Keratinocyte (primary cell): Measurements from ENCODE around the gene PLPP1. TPM values are rescaled to one million over a fixed set of nuclear protein-coding genes. Genes with fewer than 3 reads are reported as not detected.

Source experiments
- DNase-seq: peaks from one replicate; pipeline ENCODE4 v3.0.0-alpha.2; 2011; ENCODE audit warnings: low read depth, missing footprints, low spot score
- FAIRE-seq: peaks from 2 replicates; lab custom pipeline; 2011; peaks lifted over from hg19 to GRCh38; lab: Jason Lieb, UNC
- H2AFZ ChIP-seq: 2 replicates; pipeline ENCODE4 v1.6.0; 2012; ENCODE audit warnings: low read length, control low read depth, inconsistent platforms; ENCODE audit not compliant: control insufficient read depth
- H3K27ac ChIP-seq: 2 replicates; pipeline ENCODE4 v1.5.1; 2011; ENCODE audit warnings: low read length; ENCODE audit not compliant: control insufficient read depth, insufficient read depth
- H3K27me3 ChIP-seq: 3 replicates; pipeline ENCODE4 v1.6.0; 2011; ENCODE audit warnings: low read length; ENCODE audit not compliant: control insufficient read depth, insufficient read depth; ENCODE audit errors: extremely low read depth
- H3K36me3 ChIP-seq, 2 experiments: 2 replicates in 1 of 2; 3 replicates in 1 of 2; pipeline ENCODE4 v1.5.1; 2011; ENCODE audit warnings: low read length in 2 of 2, mild to moderate bottlenecking in 1 of 2; ENCODE audit not compliant: control insufficient read depth in 2 of 2, insufficient read depth in 2 of 2; ENCODE audit errors: extremely low read depth in 1 of 2
- H3K4me1 ChIP-seq: 3 replicates; pipeline ENCODE4 v1.5.1; 2011; ENCODE audit warnings: low read length; ENCODE audit not compliant: control insufficient read depth, insufficient read depth; ENCODE audit errors: extremely low read depth
- H3K4me2 ChIP-seq: 3 replicates; pipeline ENCODE4 v1.6.0; 2011; ENCODE audit warnings: low read depth, low read length; ENCODE audit not compliant: control insufficient read depth, insufficient read depth; ENCODE audit errors: extremely low read depth
- H3K4me3 ChIP-seq, 3 experiments: fragments of 200-600 bp in 1 of 3; sonication (generic) in 1 of 3; 2 replicates in 2 of 3; 3 replicates in 1 of 3; pipeline ENCODE4 v1.5.1; 2011 to 2016; ENCODE audit warnings: low read length in 3 of 3, mild to moderate bottlenecking in 3 of 3, control low read depth in 2 of 3, inconsistent platforms in 1 of 3, low read depth in 1 of 3, mixed read lengths in 1 of 3, mixed run types in 1 of 3, moderate library complexity in 1 of 3; ENCODE audit not compliant: control insufficient read depth in 2 of 3, insufficient read depth in 2 of 3; ENCODE audit errors: extremely low read depth in 1 of 3
- H3K79me2 ChIP-seq: 2 replicates; pipeline ENCODE4 v1.6.0; 2012; ENCODE audit warnings: low read length; ENCODE audit not compliant: control insufficient read depth, insufficient read depth
- H3K9ac ChIP-seq: 3 replicates; pipeline ENCODE4 v1.6.0; 2011; ENCODE audit warnings: low read length; ENCODE audit not compliant: control insufficient read depth, insufficient read depth; ENCODE audit errors: extremely low read depth
- H3K9me1 ChIP-seq: 3 replicates; pipeline ENCODE4 v1.6.0; 2011; ENCODE audit warnings: low read length; ENCODE audit not compliant: control insufficient read depth, insufficient read depth; ENCODE audit errors: extremely low read depth
- H3K9me3 ChIP-seq: 2 replicates; pipeline ENCODE4 v1.5.1; 2012; ENCODE audit warnings: low read depth, low read length; ENCODE audit not compliant: control insufficient read depth
- H4K20me1 ChIP-seq: 3 replicates; pipeline ENCODE4 v1.6.0; 2011; ENCODE audit warnings: low read length; ENCODE audit not compliant: control insufficient read depth, insufficient read depth; ENCODE audit errors: extremely low read depth
- EZH2 ChIP-seq: IDR thresholded peaks from one replicate; pipeline ENCODE4 v1.6.1; 2012; ENCODE audit warnings: inconsistent platforms, mild to moderate bottlenecking, low read length, moderate library complexity
- dilution Hi-C: fragments of 300-500 bp; cut with MboI; formaldehyde crosslinking; loops from one replicate; pipeline ENCODE4 v1.7.0; 2020; ENCODE audit warnings: low sequenced_read_pairs; ENCODE audit not compliant: extremely low pct_ligation_motif_present
- polyA plus RNA-seq, 5 experiments: library from polyadenylated mRNA; depleted of rRNA in 3 of 5; stranded (reverse) in 3 of 5; stranded (forward) in 1 of 5; unstranded in 1 of 5; fragments of >200 nt; gene quantifications; 1 replicate in 1 of 5; 2 replicates in 3 of 5; 3 replicates in 1 of 5; pipeline versions ENCODE4 v1.2.1 to v1.2.3, GENCODE V29; 2011 to 2012; ENCODE audit warnings: missing spikeins in 2 of 5, low read depth in 1 of 5, low replicate concordance in 1 of 5
- TF ChIP-seq, protein P1 (sequence below), 3 experiments: IDR thresholded peaks in 1 of 3; conservative IDR thresholded peaks in 1 of 3; optimal IDR thresholded peaks in 1 of 3; 2 replicates in 2 of 3; 3 replicates in 1 of 3; pipeline versions ENCODE3 to v1.5.1; 2011; ENCODE audit warnings: low read length in 3 of 3, mild to moderate bottlenecking in 3 of 3, moderate library complexity in 2 of 3, control low read depth in 1 of 3, inconsistent platforms in 1 of 3; ENCODE audit not compliant: insufficient read depth in 2 of 3; ENCODE audit errors: extremely low read depth in 1 of 3

PLPP1 gene
- polyA plus RNA-seq, 1 donor (not counting 4 experiments of a cell fraction or from before 2014, with no cell fraction given): 13.2 TPM

DNA sequence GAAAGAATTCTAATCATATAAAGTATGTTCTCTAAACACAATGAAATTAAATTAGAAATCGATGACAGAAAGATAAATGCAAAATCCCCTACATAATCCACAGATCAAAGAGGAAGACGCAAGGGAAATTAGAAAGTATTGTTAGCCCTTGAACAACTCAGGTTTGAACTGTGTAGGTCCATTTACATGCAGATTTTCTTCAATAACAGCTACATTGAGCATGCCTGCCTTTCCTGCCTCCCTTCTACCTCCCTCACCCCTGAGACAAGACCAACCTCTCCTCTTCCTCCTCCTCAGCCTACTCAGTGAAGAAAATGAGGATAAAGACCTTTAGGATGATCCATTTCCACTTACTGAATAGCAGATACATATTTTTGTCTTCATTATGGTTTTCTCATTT is 75.2 kb downstream of the PLPP1 start:
- H2AFZ ChIP-seq: no peak overlapping the region
- no peak for FAIRE-seq
- H3K27ac ChIP-seq: no peak overlapping the region
- TF ChIP-seq, protein P1, sequence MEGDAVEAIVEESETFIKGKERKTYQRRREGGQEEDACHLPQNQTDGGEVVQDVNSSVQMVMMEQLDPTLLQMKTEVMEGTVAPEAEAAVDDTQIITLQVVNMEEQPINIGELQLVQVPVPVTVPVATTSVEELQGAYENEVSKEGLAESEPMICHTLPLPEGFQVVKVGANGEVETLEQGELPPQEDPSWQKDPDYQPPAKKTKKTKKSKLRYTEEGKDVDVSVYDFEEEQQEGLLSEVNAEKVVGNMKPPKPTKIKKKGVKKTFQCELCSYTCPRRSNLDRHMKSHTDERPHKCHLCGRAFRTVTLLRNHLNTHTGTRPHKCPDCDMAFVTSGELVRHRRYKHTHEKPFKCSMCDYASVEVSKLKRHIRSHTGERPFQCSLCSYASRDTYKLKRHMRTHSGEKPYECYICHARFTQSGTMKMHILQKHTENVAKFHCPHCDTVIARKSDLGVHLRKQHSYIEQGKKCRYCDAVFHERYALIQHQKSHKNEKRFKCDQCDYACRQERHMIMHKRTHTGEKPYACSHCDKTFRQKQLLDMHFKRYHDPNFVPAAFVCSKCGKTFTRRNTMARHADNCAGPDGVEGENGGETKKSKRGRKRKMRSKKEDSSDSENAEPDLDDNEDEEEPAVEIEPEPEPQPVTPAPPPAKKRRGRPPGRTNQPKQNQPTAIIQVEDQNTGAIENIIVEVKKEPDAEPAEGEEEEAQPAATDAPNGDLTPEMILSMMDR (optimal IDR thresholded peaks at IDR 0.05 in 1 of 3, IDR thresholded peaks at IDR 0.05 in 1 of 3, conservative IDR thresholded peaks at IDR 0.05 in 1 of 3; ENCODE audit: extremely low read depth in 1 of 3, insufficient read depth in 2 of 3, low read length in 3 of 3): no peak
- TF ChIP-seq EZH2: no peak
- no peaks in the 10 kb centered on the region for H3K36me3 ChIP-seq
- H3K4me2 ChIP-seq: no peak overlapping the region
- no peak for DNase-seq
- no peaks in the 10 kb centered on the region for H4K20me1 ChIP-seq
- dilution Hi-C loops: no loop called here
- H3K9me1 ChIP-seq: no peaks in the 10 kb centered on the region
- no peaks in the 10 kb centered on the region for H3K4me1 ChIP-seq
- no peaks in the 10 kb centered on the region for H3K9me3 ChIP-seq
- H3K9ac ChIP-seq: no peak overlapping the region
- no peaks in the 10 kb centered on the region for H3K27me3 ChIP-seq
- H3K4me3 ChIP-seq: no peak overlapping the region
- no peaks in the 10 kb centered on the region for H3K79me2 ChIP-seq

DNA sequence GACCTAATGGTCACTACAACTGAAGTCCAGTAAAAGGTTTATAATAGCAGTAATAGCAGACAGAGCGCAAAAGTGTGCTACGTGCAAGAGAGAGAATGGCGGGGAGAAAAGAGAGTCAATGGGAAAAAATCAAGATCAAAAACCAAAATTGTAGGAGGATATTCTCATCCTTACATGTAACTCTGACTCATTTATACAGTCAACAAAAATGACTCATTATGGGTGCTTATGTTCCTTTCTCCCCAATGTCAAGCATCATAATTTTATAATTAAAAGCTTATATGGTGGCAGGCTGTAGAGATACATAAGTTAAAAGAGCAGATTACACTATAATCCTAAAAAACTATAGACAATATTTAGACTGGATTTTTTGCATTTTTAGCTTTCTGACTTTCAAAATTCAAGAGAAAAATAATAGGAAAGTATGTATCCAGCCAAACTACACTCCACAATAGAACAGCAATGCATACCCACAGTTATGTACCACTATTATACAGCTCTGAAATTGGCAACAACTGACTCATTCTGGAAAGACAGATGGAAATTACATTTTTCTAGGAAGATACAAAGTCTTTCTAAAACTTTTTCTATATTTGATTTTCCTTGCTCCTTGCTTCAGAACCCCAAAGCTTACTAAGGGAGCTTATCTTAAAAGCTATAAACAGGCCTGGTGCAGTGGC is 78.4 kb downstream of the PLPP1 start:
- no peak overlapping the region for H3K4me2 ChIP-seq
- peak; percentile 17 for FAIRE-seq
- H3K36me3 ChIP-seq: no peaks in the 10 kb centered on the region
- H3K27me3 ChIP-seq: no peaks in the 10 kb centered on the region
- dilution Hi-C loops: no loop called here
- no peaks in the 10 kb centered on the region for H4K20me1 ChIP-seq
- no peak overlapping the region for H3K27ac ChIP-seq
- TF ChIP-seq EZH2: no peak
- TF ChIP-seq, protein P1 (optimal IDR thresholded peaks at IDR 0.05 in 1 of 3, IDR thresholded peaks at IDR 0.05 in 1 of 3, conservative IDR thresholded peaks at IDR 0.05 in 1 of 3; ENCODE audit: extremely low read depth in 1 of 3, insufficient read depth in 2 of 3, low read length in 3 of 3): no peak
- H3K4me1 ChIP-seq: no peaks in the 10 kb centered on the region
- no peak overlapping the region for H2AFZ ChIP-seq
- no peaks in the 10 kb centered on the region for H3K9me3 ChIP-seq
- no peak overlapping the region for H3K9ac ChIP-seq
- DNase-seq: no peak
- no peak overlapping the region for H3K4me3 ChIP-seq
- no peaks in the 10 kb centered on the region for H3K9me1 ChIP-seq
- no peaks in the 10 kb centered on the region for H3K79me2 ChIP-seq
